HG02852 (cell line): ENCODE measurements around the gene HSPD1.

Experiments used
- ATAC-seq: cut with Tn5 transposase; IDR thresholded peaks from one replicate; pipeline ENCODE4 v1.9.1; 2021; ENCODE audit warnings: mild to moderate bottlenecking, moderate library complexity; ENCODE audit not compliant: unreplicated experiment

Gene HSPD1

GRCh38 chr2:197442857-197443256 is 56.8 kb downstream of the HSPD1 start:
- ATAC-seq = no peak

GRCh38 chr2:197437380-197437779 is 62.3 kb downstream of the HSPD1 start:
- no peak for ATAC-seq
